Natural killer cell treated with Interleukin-12 subunit alpha and Interleukin-12 subunit beta and Interleukin-15 and Interleukin-18, amount 100 ng/mL, for 72 hours (primary cell): ENCODE results near the gene RPS6KA2. TPM values are rescaled to one million over a fixed set of nuclear protein-coding genes. Genes with fewer than 3 reads are reported as not detected.

Source experiments
- ATAC-seq, 2 donors: fragments of 150-1000 bp; cut with Tn5 transposase in 1 of 2; sonication (Bioruptor Pico), chemical (Tn5 transposase) in 1 of 2; 2 replicates each; pipeline ENCODE4 v1.10.0; 2021
- DNase-seq: peaks from one replicate; pipeline ENCODE4 v3.0.0; 2022; ENCODE audit warnings: low spot score
- H3K27ac Mint-ChIP-seq, 2 donors: 1 replicate in 1 of 2; 2 replicates in 1 of 2; pipeline ENCODE4 v1.8.0; 2022; ENCODE audit warnings: mixed read lengths in 2 of 2, mild to moderate bottlenecking in 1 of 2, moderate library complexity in 1 of 2
- H3K27me3 Mint-ChIP-seq, 2 donors: 1 replicate in 1 of 2; 2 replicates in 1 of 2; pipeline ENCODE4 v1.8.0; 2022; ENCODE audit warnings: mixed read lengths in 2 of 2
- H3K36me3 Mint-ChIP-seq: one replicate; pipeline ENCODE4 v1.8.0; 2022; ENCODE audit warnings: mixed read lengths
- H3K4me1 Mint-ChIP-seq, 2 donors: 1 replicate in 1 of 2; 2 replicates in 1 of 2; pipeline ENCODE4 v1.8.0; 2022; ENCODE audit warnings: low read depth in 2 of 2, mixed read lengths in 2 of 2, mild to moderate bottlenecking in 1 of 2
- H3K4me3 Mint-ChIP-seq: one replicate; pipeline ENCODE4 v1.8.0; 2022; ENCODE audit warnings: mixed read lengths
- H3K9me3 Mint-ChIP-seq: 2 replicates; pipeline ENCODE4 v1.8.0; 2022; ENCODE audit warnings: mixed read lengths
- total RNA-seq, 2 donors: library from RNA; stranded (reverse); gene quantifications; one replicate each; pipeline ENCODE4 v1.2.3, GENCODE V29; 2022

Gene RPS6KA2
- total RNA-seq, 2 donors from 2014 or later = 2.8 to 3.8 TPM

GRCh38 chr6:166433096-166433495, 194.0 kb downstream of the RPS6KA2 start:
- ATAC-seq (no peak), DNase-seq (no peak)
- Mint-ChIP-seq H3K4me1 (peaks cover 10% of the 10 kb centered on the region in 2 donors), H3K36me3 (no peaks in the 10 kb centered on the region), H3K27ac (no peak overlapping the region), H3K27me3 (peaks cover under 1 to 6% of the 10 kb centered on the region in 2 donors), H3K4me3 (no peak overlapping the region), H3K9me3 (no peaks in the 10 kb centered on the region)

GRCh38 chr6:166430269-166430668, 196.8 kb downstream of the RPS6KA2 start:
- ATAC-seq (no peak), DNase-seq (peak; percentile 40)
- peaks cover 0 to 2% of the 10 kb centered on the region in 2 donors for H3K27me3 Mint-ChIP-seq
- no peak overlapping the region for H3K27ac Mint-ChIP-seq
- H3K9me3 Mint-ChIP-seq = no peaks in the 10 kb centered on the region
- H3K36me3 Mint-ChIP-seq = no peaks in the 10 kb centered on the region
- H3K4me1 Mint-ChIP-seq = peaks cover 0 to under 1% of the 10 kb centered on the region in 2 donors
- H3K4me3 Mint-ChIP-seq = no peak overlapping the region

- no peak overlapping the region for H3K4me3 Mint-ChIP-seq
- no peaks in the 10 kb centered on the region for H3K9me3 Mint-ChIP-seq
- no peaks in the 10 kb centered on the region for H3K36me3 Mint-ChIP-seq
- no peak overlapping the region for H3K27ac Mint-ChIP-seq
- DNase-seq (no peak), ATAC-seq (no peak)
- H3K4me1 Mint-ChIP-seq = peaks cover 9 to 10% of the 10 kb centered on the region in 2 donors
- H3K27me3 Mint-ChIP-seq = peaks cover 0 to 16% of the 10 kb centered on the region in 2 donors
Observed at GRCh38 chr6:166424431-166424830, 202.6 kb downstream of the RPS6KA2 start.

GRCh38 chr6:166423781-166424180, 203.3 kb downstream of the RPS6KA2 start:
- Mint-ChIP-seq H3K27me3 (peaks cover 0 to 16% of the 10 kb centered on the region in 2 donors), H3K36me3 (no peaks in the 10 kb centered on the region), H3K27ac (no peak overlapping the region), H3K4me3 (no peak overlapping the region), H3K4me1 (peaks cover 16 to 17% of the 10 kb centered on the region in 2 donors), H3K9me3 (no peaks in the 10 kb centered on the region)
- DNase-seq (peak; percentile 35), ATAC-seq (no peak)

GRCh38 chr6:166423051-166423745, 203.9 kb downstream of the RPS6KA2 start:
- Mint-ChIP-seq H3K4me1 (peaks cover 21 to 23% of the 10 kb centered on the region in 2 donors), H3K27me3 (peaks cover 0 to 16% of the 10 kb centered on the region in 2 donors), H3K36me3 (no peaks in the 10 kb centered on the region), H3K4me3 (no peak overlapping the region), H3K9me3 (no peaks in the 10 kb centered on the region), H3K27ac (no peak overlapping the region)
- DNase-seq = no peak
- no peak for ATAC-seq

GRCh38 chr6:166422201-166422940, 204.7 kb downstream of the RPS6KA2 start:
- peaks cover 27 to 30% of the 10 kb centered on the region in 2 donors for H3K4me1 Mint-ChIP-seq
- ATAC-seq (no peak), DNase-seq (no peak)
- H3K36me3 Mint-ChIP-seq = no peaks in the 10 kb centered on the region
- H3K27me3 Mint-ChIP-seq = peaks cover 0 to 16% of the 10 kb centered on the region in 2 donors
- H3K9me3 Mint-ChIP-seq = no peaks in the 10 kb centered on the region
- no peak overlapping the region for H3K4me3 Mint-ChIP-seq
- no peak overlapping the region for H3K27ac Mint-ChIP-seq

- H3K9me3 Mint-ChIP-seq = peaks cover 14% of the 10 kb centered on the region
- peaks cover 47 to 50% of the 10 kb centered on the region in 2 donors for H3K4me1 Mint-ChIP-seq
- peaks cover 15 to 22% of the 10 kb centered on the region in 2 donors for H3K27me3 Mint-ChIP-seq
- H3K27ac Mint-ChIP-seq = no peak overlapping the region
- DNase-seq (peak; percentile 32), ATAC-seq (no peak)
- peaks cover 17% of the 10 kb centered on the region for H3K36me3 Mint-ChIP-seq
- H3K4me3 Mint-ChIP-seq = no peak overlapping the region
Observed at GRCh38 chr6:166420351-166420750, 206.7 kb downstream of the RPS6KA2 start.

- ATAC-seq (no peak), DNase-seq (no peak)
- peak overlapping the region; percentile 42 for H3K4me3 Mint-ChIP-seq
Observed at GRCh38 chr6:166419717-166420116, 207.3 kb downstream of the RPS6KA2 start.

GRCh38 chr6:166419286-166419685, 207.8 kb downstream of the RPS6KA2 start:
- Mint-ChIP-seq H3K27me3 (peaks cover 15 to 19% of the 10 kb centered on the region in 2 donors), H3K9me3 (peaks cover 14% of the 10 kb centered on the region), H3K4me1 (peaks cover 50 to 59% of the 10 kb centered on the region in 2 donors), H3K36me3 (peaks cover 17% of the 10 kb centered on the region), H3K27ac (peak overlapping the region in 1 of 2 donors; percentile 19), H3K4me3 (peak overlapping the region; percentile 42)
- ATAC-seq (peak; percentile 80 to 84), DNase-seq (peak; percentile 78)

More at GRCh38 chr6:166419717-166420116, 207.3 kb downstream of the RPS6KA2 start:
- peaks cover 14% of the 10 kb centered on the region for H3K9me3 Mint-ChIP-seq
- H3K27me3 Mint-ChIP-seq = peaks cover 15 to 20% of the 10 kb centered on the region in 2 donors
- H3K36me3 Mint-ChIP-seq = peaks cover 17% of the 10 kb centered on the region
- H3K4me1 Mint-ChIP-seq = peaks cover 50 to 55% of the 10 kb centered on the region in 2 donors
- no peak overlapping the region for H3K27ac Mint-ChIP-seq

GRCh38 chr6:166418691-166419143, 208.3 kb downstream of the RPS6KA2 start:
- Mint-ChIP-seq H3K36me3 (peaks cover 17% of the 10 kb centered on the region), H3K4me3 (peak overlapping the region; percentile 42), H3K4me1 (peaks cover 50 to 59% of the 10 kb centered on the region in 2 donors), H3K9me3 (peaks cover 14% of the 10 kb centered on the region), H3K27me3 (peaks cover 13 to 15% of the 10 kb centered on the region in 2 donors), H3K27ac (peak overlapping the region in 1 of 2 donors; percentile 19)
- no peak for DNase-seq
- ATAC-seq = peak in 1 of 2 donors; percentile 2

- no peak for DNase-seq
- Mint-ChIP-seq H3K27me3 (peaks cover 11 to 15% of the 10 kb centered on the region in 2 donors), H3K27ac (peak overlapping the region; percentile 4 to 73), H3K4me3 (peak overlapping the region; percentile 58), H3K9me3 (peaks cover 14% of the 10 kb centered on the region), H3K36me3 (peaks cover 17% of the 10 kb centered on the region), H3K4me1 (peaks cover 51 to 59% of the 10 kb centered on the region in 2 donors)
- ATAC-seq = peak; percentile 88 to 89
Observed at GRCh38 chr6:166417285-166417691, 209.8 kb downstream of the RPS6KA2 start.

GRCh38 chr6:166415833-166416347, 211.2 kb downstream of the RPS6KA2 start:
- Mint-ChIP-seq H3K4me1 (peaks cover 59 to 61% of the 10 kb centered on the region in 2 donors), H3K36me3 (peaks cover 17% of the 10 kb centered on the region), H3K9me3 (peaks cover 14% of the 10 kb centered on the region), H3K4me3 (peak overlapping the region; percentile 58), H3K27me3 (peaks cover 7 to 15% of the 10 kb centered on the region in 2 donors), H3K27ac (peak overlapping the region; percentile 32 to 73)
- DNase-seq (peak; percentile 6), ATAC-seq (no peak)

GRCh38 chr6:166415306-166415705, 211.7 kb downstream of the RPS6KA2 start:
- Mint-ChIP-seq H3K36me3 (peaks cover 17% of the 10 kb centered on the region), H3K27me3 (peaks cover 11 to 19% of the 10 kb centered on the region in 2 donors), H3K4me3 (peak overlapping the region; percentile 58), H3K4me1 (peaks cover 56 to 60% of the 10 kb centered on the region in 2 donors), H3K9me3 (peaks cover 14% of the 10 kb centered on the region), H3K27ac (peak overlapping the region in 1 of 2 donors; percentile 73)
- no peak for ATAC-seq
- DNase-seq = peak; percentile 54
